ENCODE data around the gene BMERB1.
"Not testable (repeated sequence)": the region's sequence is repeated elsewhere in the genome, so short reads cannot be mapped to it uniquely, and the experiment has no call there.

Gene BMERB1

DNA sequence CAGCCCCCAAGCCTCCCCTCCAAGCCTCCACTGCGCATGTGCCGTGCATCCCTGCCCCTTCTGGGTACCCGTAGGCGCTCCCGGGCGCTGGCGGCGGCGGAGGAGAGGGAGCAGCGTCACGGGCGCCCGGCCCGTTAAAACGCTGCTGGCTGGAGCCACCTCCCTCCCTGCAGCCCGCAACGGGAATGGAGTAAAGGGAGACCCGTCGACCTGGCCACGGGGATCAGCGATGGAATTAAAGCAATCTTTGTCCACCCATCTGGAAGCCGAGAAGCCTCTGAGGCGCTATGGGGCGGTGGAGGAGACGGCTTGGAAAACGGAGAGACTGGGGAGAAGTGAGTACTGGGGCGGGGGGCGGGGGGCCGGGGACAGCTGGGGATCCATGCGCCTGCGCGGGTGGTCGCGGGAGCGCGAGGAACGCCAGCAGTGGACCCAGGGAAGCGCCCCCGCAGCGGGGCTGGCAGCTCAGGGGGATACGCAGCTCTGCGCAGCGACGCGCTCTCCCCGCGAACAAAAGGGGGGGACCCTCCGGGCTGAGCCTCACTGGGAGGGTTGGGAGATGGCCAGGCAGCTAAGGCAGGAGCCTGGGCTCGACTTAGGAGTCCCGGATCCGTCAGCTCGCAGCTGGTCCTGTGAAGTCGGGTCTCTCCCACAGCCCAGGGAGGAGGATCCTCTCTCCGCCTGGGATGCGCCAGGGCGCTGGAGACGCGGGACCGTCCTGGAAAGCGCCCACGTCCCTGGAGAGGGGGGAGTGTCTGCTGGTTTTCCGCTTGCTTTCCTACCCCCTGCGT is at the start of gene BMERB1:
Gene BMERB1, plus strand, starts transcription at position 164 of the 791 bp plus-strand sequence. Its CDS starts 66 bp downstream, at position 230.
- peaks cover 30% of the 10 kb centered on the region for H3K4me1 Mint-ChIP-seq
- DNase-seq (peak; percentile 72 to 78), ATAC-seq (peak; percentile 96)
- peak within 1 kb of the TSS; percentile 89 to 95 for H3K4me3 Mint-ChIP-seq
- H3K9me3 Mint-ChIP-seq, result no peaks in the 10 kb centered on the region
- peaks cover 24% of the 10 kb centered on the region for H3K27me3 Mint-ChIP-seq
- peak within 1 kb of the TSS; percentile 63 to 91 for H3K27ac Mint-ChIP-seq

DNA sequence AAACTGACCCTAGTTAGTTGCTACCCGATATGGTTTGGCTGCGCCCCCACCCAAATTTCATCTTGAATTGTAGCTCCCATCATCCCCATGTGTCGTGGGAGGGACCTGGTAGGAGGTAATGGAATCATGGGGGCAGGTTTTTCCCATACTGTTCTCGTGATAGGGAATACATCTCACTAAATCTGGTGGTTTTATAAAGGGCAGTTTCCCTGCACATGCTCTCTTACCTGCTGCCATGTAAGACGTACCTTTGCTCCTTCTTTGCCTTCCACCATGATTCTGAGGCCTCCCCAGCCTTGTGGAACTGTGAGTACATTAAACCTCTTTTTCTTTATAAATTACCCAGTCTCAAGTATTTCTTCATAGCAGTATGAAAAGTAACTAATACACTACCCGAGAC is 46.3 kb upstream of the BMERB1 start:
- not testable (repeated sequence) for ATAC-seq, DNase-seq, H3K27ac Mint-ChIP-seq, H3K9me3 Mint-ChIP-seq, H3K4me1 Mint-ChIP-seq, H3K4me3 Mint-ChIP-seq, H3K27me3 Mint-ChIP-seq

DNA sequence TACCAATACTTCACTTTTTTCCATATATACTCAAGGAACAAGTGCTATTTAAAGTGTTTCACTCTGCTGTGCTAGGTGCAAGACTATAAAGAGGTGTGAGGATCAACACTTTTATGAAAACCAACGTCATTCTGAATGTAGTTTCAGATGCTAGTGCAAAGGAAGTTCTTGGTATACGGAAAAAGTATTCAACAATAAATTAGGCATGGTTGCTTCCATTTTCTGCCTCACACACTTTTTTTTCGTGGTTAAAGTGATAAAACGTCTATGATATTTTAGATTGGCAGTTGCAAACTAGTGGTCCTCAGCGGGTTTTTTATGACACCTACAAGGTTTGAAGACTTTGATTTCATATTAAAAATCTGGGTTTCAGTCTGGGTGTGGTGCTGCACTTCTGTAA is 44.5 kb upstream of the BMERB1 start:
- H3K27ac Mint-ChIP-seq, H3K4me3 Mint-ChIP-seq, ATAC-seq: not testable (repeated sequence)

DNA sequence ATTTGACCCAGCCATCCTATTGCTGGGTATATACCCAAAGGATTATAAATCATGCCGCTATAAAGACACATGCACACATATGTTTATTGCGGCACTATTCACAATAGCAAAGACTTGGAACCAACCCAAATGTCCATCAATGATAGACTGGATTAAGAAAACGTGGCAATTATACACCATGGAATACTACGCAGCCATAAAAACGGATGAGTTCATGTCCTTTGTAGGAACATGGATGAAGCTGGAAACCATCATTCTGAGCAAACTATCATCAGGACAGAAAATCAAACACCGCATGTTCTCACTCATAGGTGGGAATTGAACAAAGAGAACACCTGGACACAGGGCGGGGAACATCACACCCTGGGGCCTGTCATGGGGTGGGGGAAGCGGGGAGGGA is 41.4 kb upstream of the BMERB1 start:
- not testable (repeated sequence) for DNase-seq, H3K27ac Mint-ChIP-seq, H3K4me3 Mint-ChIP-seq, ATAC-seq, H3K9me3 Mint-ChIP-seq, H3K4me1 Mint-ChIP-seq
- peaks cover 34% of the 10 kb centered on the region for H3K27me3 Mint-ChIP-seq

More for the DNA sequence above, 44.5 kb upstream of the BMERB1 start:
- H3K27me3 Mint-ChIP-seq, H3K4me1 Mint-ChIP-seq, H3K9me3 Mint-ChIP-seq, DNase-seq: not testable (repeated sequence)

DNA sequence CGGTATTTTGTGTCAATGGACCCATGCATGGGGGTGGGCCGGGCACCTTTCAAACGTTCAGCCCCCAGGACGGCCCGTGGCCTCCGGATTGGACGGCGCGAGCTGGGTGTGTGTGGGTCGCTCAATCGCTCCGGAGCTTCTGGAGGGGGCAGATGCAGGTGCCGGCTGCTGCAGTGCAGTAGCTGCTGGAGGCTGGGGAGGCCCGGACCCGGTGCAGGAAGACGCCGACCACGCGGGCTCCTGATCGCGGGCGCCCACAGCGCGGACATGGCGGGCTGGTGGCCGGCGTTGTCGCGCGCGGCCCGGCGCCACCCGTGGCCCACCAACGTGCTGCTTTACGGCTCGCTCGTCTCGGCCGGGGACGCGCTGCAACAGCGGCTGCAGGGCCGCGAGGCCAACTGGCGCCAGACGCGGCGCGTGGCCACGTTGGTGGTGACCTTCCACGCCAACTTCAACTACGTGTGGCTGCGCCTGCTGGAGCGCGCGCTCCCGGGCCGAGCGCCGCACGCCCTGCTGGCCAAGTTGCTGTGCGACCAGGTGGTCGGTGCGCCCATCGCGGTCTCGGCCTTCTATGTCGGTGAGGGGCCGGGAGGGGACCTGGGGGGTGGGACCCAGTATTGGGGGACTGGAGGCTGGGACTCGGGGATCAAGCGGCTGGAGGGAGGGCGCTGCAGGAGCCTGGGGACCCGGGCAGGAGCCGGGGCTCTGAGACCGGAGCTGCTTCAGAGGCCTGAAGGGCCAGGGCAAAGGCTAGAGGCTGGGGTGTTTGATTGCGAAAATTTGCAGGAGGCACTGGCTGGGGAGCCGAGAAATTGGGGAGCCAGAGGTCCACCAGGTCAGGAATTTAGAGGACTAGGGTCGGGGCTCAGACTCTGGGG is 38.5 kb upstream of the BMERB1 start, which contains the start of gene MPV17L:
Gene MPV17L, plus strand, starts transcription at position 124 of the 878 bp plus-strand sequence. Its CDS starts 144 bp downstream, at position 268.
- Mint-ChIP-seq H3K27me3 (peaks cover 43% of the 10 kb centered on the region), H3K4me3 (peak within 1 kb of the TSS; percentile 44 to 60)
- ATAC-seq (peak; percentile 62), DNase-seq (peak in 1 of 2 donors; percentile 3)
- not testable (repeated sequence) for H3K9me3 Mint-ChIP-seq, H3K4me1 Mint-ChIP-seq, H3K27ac Mint-ChIP-seq

DNA sequence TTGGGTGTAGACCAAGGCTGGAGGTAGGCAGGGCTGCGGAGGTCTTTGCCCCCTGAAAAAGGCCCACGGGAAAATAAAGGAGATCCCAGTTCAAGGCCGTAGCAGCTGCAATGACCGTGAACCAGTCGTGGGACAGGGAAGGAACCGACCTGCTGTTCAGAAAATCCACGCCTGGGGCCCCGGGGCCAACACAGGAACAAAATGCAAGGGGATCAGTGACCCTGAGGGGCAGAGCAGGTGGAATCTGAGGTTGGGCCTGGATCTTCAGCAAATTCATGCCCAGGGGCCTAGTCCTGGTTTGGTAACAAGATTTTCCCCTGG is 37.9 kb upstream of the BMERB1 start:
- H3K9me3 Mint-ChIP-seq, H3K4me1 Mint-ChIP-seq, ATAC-seq, H3K27ac Mint-ChIP-seq, DNase-seq: not testable (repeated sequence)
- Mint-ChIP-seq H3K27me3 (peaks cover 43% of the 10 kb centered on the region), H3K4me3 (peak overlapping the region in 1 of 2 donors; percentile 29)

DNA sequence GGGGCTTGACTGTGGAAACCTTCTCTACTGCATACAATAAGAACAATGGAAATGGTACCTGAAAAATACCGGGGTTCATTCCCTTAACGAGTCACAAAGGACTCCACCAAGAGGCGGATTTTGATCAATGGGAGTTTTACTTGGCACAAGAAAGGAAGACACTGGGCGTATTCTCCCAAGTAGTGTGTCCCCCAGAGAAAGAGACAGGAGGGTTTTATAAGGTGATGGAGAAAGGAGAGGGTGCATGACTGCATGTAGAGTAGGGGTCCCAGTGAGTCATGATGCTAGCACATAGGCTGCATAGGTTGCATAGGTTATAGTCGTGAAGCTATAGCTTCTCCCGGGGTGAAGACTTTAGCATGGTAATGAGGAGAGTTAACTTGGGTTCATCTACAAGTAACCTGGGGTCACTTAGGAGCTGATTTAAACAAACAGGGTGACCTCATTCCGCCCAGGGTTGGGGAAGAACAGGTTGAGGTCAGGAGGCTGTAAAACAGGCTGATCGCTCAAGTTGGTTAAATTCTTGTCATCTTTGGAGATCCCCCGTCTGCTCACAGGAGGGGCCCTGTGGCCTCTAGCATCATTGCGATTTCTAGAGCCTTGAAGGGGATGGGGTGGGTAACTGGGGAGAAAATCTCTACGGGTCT is 37.3 kb upstream of the BMERB1 start:
- Mint-ChIP-seq H3K4me1 (no peaks in the 10 kb centered on the region), H3K4me3 (no peak overlapping the region), H3K27me3 (peaks cover 43% of the 10 kb centered on the region), H3K9me3 (no peaks in the 10 kb centered on the region), H3K27ac (no peak overlapping the region)
- ATAC-seq (no peak), DNase-seq (no peak)

DNA sequence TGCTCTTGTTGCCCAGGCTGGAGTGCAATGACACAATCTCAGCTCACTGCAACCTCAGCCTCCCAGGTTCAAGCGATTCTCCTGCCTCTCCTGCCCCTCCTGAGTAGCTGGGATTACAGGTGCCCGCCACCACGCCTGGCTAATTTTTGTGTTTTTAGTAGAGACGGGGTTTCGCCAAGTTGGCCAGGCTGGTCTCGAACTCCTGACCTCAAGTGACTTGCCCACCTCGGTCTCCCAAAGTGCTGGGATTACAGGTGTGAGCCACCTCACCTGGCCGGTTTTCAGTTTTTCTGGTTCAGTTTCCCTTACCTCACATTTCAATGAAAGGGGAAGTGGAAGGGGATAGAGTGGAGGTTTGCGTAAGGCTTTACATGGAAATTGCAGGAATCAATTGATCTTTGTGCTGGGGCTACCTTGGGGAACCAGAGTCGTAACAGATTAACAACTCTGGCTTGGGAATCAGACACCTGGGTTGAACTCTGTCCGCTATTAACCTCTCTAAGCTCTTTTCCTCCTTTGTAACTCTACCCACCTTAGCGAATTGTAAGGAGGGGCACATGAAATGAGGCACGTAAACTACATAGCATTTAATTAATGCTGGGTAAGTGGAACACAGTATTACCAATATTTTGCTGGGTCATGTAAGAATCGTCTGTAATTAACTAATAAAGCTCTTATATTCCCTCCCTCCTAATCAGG is 35.6 kb upstream of the BMERB1 start:
- Mint-ChIP-seq H3K27ac (peak overlapping the region in 1 of 2 donors; percentile 46), H3K9me3 (no peaks in the 10 kb centered on the region), H3K4me1 (no peaks in the 10 kb centered on the region), H3K27me3 (peaks cover 43% of the 10 kb centered on the region), H3K4me3 (no peak overlapping the region)
- DNase-seq (no peak), ATAC-seq (no peak)

DNA sequence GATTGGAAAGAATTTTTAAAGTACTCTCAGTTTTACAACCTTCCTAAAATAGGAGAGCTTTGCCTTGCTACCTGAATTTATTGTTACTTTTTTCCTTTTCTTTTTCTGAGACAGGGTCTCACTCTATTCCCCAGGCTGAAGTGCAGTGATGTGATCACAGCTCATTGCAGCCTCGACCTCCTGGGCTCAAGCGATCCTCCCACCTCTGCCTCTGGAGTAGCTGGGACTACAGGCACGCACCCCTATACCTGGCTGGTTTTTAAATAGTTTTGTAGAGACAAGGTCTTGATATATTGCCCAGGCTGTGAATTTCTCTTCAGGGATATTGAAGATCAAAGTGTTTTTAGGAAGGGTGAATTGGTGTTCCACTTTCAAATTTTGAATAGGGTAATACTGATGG is 35.1 kb upstream of the BMERB1 start:
- no peaks in the 10 kb centered on the region for H3K4me1 Mint-ChIP-seq
- DNase-seq (no peak), ATAC-seq (no peak)
- H3K27me3 Mint-ChIP-seq, result peaks cover 42% of the 10 kb centered on the region
- no peaks in the 10 kb centered on the region for H3K9me3 Mint-ChIP-seq
- H3K4me3 Mint-ChIP-seq, result no peak overlapping the region
- no peak overlapping the region for H3K27ac Mint-ChIP-seq

DNA sequence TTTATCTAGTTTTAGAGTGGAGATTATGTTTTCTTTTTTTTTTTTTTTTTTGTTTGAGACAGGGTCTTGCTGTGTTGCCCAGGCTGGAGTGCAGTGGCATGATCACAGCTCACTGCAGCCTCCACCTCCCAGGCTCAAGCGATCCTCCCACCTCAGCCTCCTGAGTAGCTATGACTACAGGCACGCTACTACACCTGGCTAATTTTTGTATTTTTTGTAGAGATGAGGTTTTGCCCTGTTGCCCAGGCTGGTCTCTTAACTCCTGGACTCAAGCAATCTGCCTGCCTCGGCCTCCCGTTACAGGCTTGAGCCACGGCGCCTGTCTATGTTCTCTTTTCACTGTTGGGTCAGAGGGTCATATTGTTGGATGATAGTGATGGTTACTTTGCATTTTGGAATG is 34.1 kb upstream of the BMERB1 start:
- ATAC-seq, H3K4me1 Mint-ChIP-seq, H3K9me3 Mint-ChIP-seq, DNase-seq, H3K27ac Mint-ChIP-seq, H3K4me3 Mint-ChIP-seq: not testable (repeated sequence)
- H3K27me3 Mint-ChIP-seq, result peaks cover 32% of the 10 kb centered on the region

DNA sequence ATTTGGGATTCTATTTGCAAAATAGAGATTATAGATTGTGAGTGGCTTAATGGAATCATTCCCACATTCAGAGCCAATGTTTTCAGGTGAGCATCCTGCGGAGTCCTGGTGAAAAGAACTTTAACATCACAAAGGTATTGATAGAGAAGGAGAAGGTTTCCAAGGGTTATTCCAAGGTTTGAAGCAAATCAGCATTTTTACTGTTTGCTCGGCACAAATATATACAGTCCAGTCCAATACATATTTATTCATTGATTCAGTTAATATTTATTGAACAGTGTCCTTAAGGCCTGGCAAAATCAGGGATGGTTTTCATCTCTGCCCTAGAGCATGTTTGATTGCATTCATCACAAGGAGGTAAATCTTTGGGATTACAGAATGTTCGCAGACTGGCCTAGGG is 32.4 kb upstream of the BMERB1 start:
- H3K27ac Mint-ChIP-seq, result no peak overlapping the region
- H3K4me1 Mint-ChIP-seq, result no peaks in the 10 kb centered on the region
- no peaks in the 10 kb centered on the region for H3K9me3 Mint-ChIP-seq
- no peak overlapping the region for H3K4me3 Mint-ChIP-seq
- peaks cover 17% of the 10 kb centered on the region for H3K27me3 Mint-ChIP-seq
- no peak for ATAC-seq
- no peak for DNase-seq

DNA sequence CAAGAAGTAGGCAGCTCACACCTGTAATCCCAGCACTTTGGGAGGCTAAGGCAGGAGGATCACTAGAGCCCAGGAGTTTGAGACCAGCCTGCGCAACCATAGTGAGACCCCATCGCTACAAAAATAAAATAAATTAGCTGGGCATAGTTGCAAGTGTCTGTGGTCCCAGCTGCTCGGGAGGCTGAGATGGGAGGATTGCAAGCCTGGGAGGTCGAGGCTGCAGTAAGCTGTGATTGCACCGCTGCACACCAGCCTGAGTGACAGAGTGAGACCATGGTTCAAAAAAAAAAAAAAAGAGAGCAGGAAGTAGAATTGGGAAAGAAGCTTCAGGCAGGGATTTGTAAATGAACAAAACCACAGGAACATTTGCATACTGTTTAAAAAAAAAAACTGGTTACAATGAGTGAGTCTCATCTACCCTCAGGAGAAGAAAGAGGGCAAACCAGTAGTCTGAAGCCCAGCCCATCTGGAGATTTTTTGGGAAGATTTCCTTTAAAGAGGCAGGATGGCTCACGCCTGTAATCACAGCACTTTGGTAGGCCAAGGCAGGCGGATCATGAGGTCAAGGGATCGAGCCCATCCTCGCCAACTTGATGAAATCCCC is 30.9 kb upstream of the BMERB1 start:
- Mint-ChIP-seq H3K27ac (no peak overlapping the region), H3K9me3 (no peaks in the 10 kb centered on the region), H3K4me1 (no peaks in the 10 kb centered on the region), H3K27me3 (peaks cover 7% of the 10 kb centered on the region), H3K4me3 (no peak overlapping the region)
- ATAC-seq (no peak), DNase-seq (no peak)

DNA sequence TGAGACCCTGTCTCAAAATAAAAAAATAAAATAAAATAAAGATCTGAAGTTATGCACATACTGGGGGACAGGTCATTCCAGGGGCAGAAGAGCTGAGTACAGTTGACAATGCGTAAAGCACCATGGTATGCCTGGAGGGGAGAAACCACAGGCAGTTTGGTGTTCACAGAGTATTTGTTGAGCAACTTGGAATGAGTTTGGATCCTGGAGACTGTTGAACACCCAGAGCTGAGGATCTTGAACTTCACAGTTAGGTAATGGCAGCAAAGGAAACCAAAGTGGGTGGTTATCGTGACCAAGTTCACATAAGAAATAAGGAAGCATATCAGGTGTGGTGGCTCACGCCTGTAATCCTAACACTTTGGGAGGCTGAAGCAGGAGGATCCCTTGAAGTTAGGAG is 30.3 kb upstream of the BMERB1 start:
- H3K27me3 Mint-ChIP-seq, ATAC-seq, DNase-seq, H3K4me1 Mint-ChIP-seq, H3K9me3 Mint-ChIP-seq, H3K4me3 Mint-ChIP-seq, H3K27ac Mint-ChIP-seq: not testable (repeated sequence)

DNA sequence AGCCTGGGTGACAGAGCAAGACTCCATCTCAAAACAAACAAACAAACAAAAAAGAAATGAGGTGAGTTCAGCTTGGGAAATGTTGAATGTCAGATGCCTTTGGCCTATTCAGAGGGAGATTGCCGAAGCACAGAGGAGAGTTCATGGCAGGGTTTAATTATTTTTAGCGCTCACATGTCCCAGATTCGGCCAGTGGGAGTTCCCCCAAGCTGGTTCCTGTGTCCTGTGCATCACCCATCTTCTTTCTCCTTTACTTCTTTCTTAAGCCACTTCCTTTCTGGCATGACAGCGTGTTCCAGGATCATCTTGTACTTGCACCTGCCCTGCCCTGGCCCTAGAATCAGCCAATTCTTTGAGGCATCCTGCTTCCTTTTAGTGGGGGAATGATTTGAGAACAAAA is 29.6 kb upstream of the BMERB1 start:
- Mint-ChIP-seq H3K27ac (no peak overlapping the region), H3K27me3 (no peaks in the 10 kb centered on the region), H3K4me1 (no peaks in the 10 kb centered on the region), H3K9me3 (no peaks in the 10 kb centered on the region), H3K4me3 (no peak overlapping the region)
- ATAC-seq (no peak), DNase-seq (no peak)

DNA sequence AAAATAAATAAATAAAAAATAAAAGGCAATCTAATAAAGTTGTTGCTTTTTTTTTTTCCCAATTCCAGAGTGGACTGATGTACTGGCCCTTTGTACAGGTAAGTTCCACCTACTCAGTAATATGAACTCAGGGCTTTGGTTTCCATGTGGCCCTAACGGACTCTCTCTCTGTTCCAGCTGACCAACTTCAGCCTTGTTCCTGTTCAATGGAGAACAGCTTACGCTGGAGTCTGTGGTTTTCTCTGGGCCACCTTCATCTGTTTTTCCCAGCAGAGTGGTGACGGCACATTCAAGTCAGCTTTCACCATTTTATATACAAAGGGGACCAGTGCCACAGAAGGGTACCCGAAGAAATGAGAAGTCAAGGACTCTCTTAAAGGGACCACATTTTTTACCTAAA is 26.6 kb upstream of the BMERB1 start:
- not testable (repeated sequence) for H3K4me1 Mint-ChIP-seq

More for the DNA sequence above, 26.6 kb upstream of the BMERB1 start:
- H3K4me3 Mint-ChIP-seq, DNase-seq, H3K27ac Mint-ChIP-seq, H3K27me3 Mint-ChIP-seq, ATAC-seq, H3K9me3 Mint-ChIP-seq: not testable (repeated sequence)

All from stimulated activated naive CD8-positive, alpha-beta T cell treated with anti-CD3 and anti-CD28 coated beads, Interleukin-15, amount 100 ng/mL, for 72 hours (primary cell).